Suppressor macrophage (primary cell): ENCODE data around the gene ZNF793.

Experiments
- DNase-seq, 4 experiments: peaks; one replicate each; pipeline ENCODE4 v3.0.0-alpha.2; 2020 to 2022
- total RNA-seq, 17 experiments: gene quantifications; one replicate each; lab custom pipeline; 2026; ENCODE audit warnings: mixed read lengths in 6 of 17, inconsistent platforms in 3 of 17; lab: John Stamatoyannopoulos, UW

The ZNF793 gene
- 0 to 5.5 (median 0.21) reads per million in 17 experiments for total RNA-seq

DNA sequence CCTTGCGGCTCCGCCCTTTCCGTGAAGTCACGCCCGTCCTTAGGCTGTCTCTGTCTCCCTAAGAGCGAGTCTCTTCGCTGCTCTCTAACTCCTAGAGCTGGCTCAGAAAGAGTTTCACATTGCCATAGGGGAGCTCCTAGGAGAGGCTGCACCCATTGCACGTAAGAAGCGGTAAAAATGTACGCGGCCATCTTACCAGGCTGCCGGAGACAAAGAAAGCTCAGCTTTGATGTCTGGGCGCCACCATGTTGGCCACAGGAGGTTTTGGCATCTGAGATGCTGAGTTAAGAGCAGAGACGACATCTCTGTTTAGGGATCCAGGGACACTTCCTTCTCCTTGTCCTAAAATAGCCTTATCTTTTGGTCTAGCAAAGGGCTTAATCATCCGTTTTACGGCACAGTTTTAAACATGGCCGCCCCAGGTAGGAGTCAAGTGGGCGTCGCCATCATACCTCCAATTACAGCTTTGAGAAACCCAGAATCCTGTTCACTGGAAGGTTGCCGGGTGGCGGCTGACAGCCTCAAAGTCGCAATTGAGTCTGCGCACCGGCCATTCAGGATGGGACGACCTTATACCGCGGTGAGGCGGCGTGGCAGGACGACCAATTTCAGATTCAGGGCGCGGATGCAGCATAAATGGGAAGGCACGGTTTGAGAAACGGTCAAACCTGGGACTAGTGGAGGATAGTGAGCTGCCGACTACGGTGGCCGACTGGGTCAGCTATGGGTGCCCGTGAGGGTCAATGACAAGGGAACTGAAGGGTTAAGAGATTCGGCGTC lies at the start of gene ZNF793:
TSS of gene ZNF793 (plus strand) at position 553 of the 780 bp plus-strand sequence. CDS start 16,501 bp downstream, outside the sequence.
- peak in 3 of 4 experiments; percentile 5 to 20 (median 17) for DNase-seq

DNA sequence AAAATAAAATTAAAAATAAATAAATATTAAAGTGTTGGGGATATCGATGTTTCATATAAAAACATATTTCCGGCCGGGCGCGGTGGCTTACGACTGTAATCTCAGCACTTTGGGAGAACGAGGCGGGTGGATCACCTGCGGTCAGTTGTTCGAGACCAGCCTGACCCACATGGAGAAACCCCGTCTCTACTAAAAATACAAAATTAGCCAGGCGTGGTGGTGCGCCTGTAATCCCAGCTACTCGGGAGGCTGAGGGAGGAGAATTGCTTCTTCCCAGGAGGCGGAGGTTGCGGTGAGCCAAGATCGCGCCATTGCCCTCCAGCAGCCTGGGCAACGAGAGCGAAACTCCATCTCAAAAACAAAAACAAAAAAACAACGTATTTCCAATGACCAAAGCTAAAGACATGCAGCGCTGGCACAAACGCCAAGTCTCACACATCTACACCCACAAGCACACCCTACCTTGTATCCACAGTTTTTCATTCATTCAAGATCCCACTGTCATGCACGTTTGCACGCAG lies 40.4 kb upstream of the ZNF793 start:
- peak in 1 of 4 experiments; percentile 6 for DNase-seq

- DNase-seq = peak; percentile 86 to 91 (median 89)
Measured at GRCh38 chr19:37466798-37467607, 39.7 kb upstream of the ZNF793 start, which contains the start of gene ZNF569. ZNF569 (minus strand) TSS chr19:37467444; CDS start chr19:37444921, 22,523 bp downstream.

DNA sequence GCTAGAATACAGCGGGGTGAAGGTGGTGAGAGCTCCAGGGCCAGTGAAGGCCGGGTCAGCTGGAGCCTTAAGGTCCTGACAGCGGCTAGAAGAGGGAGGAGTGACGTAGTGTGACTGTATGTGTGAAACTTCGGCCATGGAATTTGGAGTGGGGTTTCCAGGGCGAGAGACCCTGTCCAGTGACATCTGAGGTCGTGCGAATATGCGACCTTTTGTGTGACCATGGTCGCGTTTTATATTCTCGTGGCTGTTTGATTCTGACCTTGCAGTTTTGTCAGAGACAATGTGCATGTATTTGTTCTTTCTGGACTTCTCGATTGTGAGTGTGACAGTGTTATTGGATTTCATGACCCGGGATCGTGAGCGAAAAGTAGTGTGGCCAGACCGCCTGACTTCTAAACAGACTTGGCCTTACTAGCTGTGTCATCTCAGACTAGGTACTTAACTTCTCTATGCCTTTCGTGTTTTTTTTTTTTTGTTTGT lies 39.1 kb upstream of the ZNF793 start:
- DNase-seq = no peak

DNA sequence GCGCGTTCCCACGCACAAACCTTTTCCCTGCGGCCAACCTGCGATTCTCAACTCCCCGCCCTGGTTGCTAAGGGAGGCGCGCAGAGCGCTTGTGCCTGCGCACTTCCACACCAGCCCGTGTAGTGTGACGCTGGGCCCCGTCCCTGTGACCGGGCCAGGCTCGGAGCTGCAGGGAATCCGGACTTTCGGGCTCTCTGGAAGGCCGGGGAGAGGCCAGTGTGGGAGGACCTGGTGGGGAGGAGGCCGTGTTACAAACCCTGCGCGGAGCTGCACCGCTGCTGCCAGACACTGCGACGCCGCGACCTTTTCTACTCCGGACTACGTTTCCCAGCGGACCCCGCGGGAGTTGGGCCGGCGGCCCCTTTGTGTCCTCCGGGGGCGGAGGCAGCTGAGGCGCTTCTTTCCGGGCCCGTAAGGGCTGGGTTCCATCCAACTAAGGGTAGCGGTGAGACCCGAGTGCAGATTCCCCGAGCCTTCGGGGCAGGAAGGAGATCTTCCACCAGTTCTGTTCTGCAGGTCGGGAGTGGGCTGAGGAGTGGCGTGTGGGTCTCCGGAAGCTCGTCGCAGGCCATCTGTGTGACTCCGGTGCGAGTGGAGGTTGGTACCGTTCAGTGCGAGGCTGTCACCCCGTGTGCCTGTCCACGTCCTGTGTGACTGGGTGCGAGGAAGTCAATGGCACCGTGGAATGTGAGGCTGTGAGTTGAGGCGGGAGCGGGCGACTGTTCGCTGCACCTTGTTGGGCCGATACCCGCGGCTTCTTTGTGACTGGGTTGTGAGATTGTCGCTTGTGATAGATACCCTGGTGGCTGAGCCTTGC lies 37.6 kb upstream of the ZNF793 start, which contains the start of gene ZNF570:
TSS of gene ZNF570 (plus strand) at position 396 of the 817 bp plus-strand sequence. CDS start 999 bp downstream, outside the sequence.
- peak; percentile 87 to 94 (median 90) for DNase-seq

DNA sequence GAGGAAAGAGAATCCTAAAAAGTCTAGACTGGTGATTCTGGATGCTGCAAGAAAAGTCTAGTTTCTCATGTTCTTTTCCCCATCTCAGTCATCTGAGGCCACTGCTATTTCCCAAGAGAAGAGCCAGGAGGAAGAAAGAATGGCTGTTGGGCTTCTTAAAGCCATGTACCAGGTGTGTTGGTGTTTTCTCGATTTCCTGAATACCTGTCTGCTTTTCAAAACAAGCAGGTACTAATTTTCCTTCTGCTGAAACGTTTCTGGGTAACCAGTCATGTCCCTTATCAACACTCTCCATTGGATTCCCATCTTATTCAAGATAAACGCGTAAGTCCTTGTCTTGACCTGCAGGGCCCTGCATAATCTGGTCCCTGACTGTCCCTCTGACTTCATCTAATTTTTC lies 36.5 kb upstream of the ZNF793 start:
- no peak for DNase-seq

GRCh38 chr19:37472165-37472564 lies 34.6 kb upstream of the ZNF793 start:
- no peak for DNase-seq

DNA sequence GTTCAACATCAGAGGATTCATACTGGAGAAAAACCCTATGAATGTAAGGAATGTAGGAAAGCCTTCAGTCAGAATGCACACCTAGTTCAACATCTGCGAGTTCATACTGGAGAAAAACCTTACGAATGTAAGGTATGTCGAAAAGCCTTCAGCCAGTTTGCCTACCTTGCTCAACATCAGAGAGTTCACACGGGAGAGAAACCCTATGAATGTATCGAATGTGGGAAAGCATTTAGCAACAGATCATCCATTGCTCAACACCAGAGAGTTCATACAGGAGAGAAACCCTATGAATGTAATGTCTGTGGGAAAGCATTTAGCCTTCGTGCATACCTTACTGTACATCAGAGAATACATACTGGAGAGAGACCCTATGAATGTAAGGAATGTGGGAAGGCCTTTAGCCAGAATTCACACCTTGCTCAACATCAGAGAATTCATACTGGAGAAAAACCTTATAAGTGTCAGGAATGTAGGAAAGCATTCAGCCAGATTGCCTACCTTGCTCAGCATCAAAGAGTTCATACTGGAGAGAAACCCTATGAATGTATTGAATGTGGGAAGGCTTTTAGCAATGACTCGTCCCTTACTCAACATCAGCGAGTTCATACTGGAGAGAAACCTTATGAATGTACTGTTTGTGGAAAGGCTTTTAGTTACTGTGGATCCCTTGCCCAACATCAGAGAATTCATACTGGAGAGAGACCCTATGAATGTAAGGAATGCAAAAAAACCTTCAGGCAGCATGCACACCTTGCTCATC lies 22.2 kb upstream of the ZNF793 start:
- DNase-seq = no peak

GRCh38 chr19:37492213-37492612 lies 14.5 kb upstream of the ZNF793 start:
- no peak for DNase-seq

GRCh38 chr19:37505958-37506386 lies 767 bp upstream of the ZNF793 start:
- no peak for DNase-seq

GRCh38 chr19:37507167-37507464 lies 377 bp downstream of the ZNF793 start:
- DNase-seq = no peak

- DNase-seq = no peak
Measured at GRCh38 chr19:37511186-37511585, 4.4 kb downstream of the ZNF793 start.

GRCh38 chr19:37511821-37512220 lies 5.1 kb downstream of the ZNF793 start:
- DNase-seq = no peak

DNA sequence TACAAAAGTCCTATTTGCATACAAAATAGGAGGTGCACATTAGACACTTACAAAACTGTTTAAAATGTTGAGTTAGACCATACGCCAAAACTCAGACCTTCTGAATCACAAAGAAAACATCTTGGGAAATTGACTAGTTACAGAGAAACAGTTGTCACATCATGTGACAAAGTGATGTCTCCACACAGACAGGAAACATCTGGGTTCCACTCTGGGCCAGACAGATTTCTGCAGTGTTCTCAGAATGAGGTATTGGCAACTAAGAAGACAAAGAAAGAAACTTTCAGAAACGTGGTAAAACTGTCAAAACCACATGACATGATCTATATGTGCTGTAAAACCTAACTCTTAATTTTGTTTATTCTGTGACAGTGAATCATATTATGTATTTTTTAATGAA lies 6.7 kb downstream of the ZNF793 start:
- no peak for DNase-seq

GRCh38 chr19:37519890-37520289 lies 13.2 kb downstream of the ZNF793 start:
- no peak for DNase-seq

GRCh38 chr19:37537391-37537947 lies 30.7 kb downstream of the ZNF793 start:
- no peak for DNase-seq

GRCh38 chr19:37551129-37551993 lies 44.6 kb downstream of the ZNF793 start:
- peak; percentile 76 to 86 (median 83) for DNase-seq

DNA sequence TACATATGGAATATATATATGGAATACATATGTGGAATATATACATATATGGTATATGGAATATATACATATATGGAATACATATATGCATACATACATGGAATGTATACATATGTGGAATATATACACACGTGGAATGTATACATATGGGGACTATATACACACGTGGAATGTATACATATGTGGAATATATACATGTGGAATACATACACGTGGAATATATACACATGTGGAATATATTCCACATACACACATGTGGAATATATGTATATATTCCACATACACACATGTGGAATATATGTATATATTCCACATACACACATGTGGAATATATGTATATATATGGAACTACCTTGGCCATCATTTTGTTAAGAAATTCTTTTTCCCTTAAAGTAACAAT lies 56.8 kb downstream of the ZNF793 start:
- no peak for DNase-seq

DNA sequence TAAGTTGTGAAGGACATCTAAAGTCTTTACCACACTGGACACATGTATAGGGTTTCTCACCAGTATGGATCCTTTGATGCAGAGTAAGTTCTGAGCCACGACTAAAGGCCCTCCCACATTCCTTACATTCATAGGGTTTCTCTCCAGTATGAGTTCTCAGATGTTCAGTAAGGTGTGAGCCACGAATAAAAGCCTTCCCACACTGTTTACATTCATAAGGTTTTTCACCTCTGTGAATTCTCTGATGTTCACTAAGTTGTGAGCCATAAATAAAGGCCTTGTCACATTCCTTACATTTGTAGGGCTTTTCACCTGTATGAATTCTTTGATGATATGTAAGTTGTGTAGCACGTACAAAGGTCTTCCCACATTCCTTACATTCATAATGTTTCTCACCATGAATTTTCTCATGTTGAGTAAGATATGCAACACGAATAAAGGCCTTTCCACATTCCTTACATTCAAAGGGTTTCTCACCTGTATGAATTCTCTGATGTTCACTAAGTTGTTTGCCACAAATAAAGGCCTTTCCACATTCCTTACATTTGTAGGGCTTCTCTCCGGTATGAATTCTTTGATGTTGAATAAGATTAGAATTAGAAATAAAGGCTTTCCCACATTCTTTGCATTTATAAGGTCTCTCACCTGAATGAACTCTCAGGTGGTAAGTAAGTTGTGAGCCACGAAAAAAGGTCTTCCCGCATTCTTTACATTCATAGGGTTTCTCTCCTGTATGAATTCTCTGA lies 58.1 kb downstream of the ZNF793 start:
- no peak for DNase-seq
